Stomach (tissue), 4 donors: ENCODE results near the gene SPATA6L.

Experiments
- CTCF ChIP-seq, 7 experiments: fragments of 450-650 bp in 4 of 7; fragments of 200-600 bp in 3 of 7; sonication (generic) in 3 of 7; IDR thresholded peaks; one replicate each; pipeline ENCODE4 v1.5.1; 2016 to 2019; ENCODE audit warnings: antibody characterized with exemption in 7 of 7, control low read depth in 2 of 7, mild to moderate bottlenecking in 1 of 7
- EP300 ChIP-seq: sonication (generic); formaldehyde crosslinking; IDR thresholded peaks from one replicate; pipeline ENCODE4 v1.6.1; 2017; ENCODE audit warnings: antibody characterized with exemption
- POLR2AphosphoS5 ChIP-seq, 3 donors: sonication (generic); formaldehyde crosslinking; IDR thresholded peaks; one replicate each; pipeline ENCODE4 v1.6.1; 2016; ENCODE audit warnings: antibody characterized with exemption in 3 of 3

GRCh38 chr9:4706021-4706420 is 39.7 kb upstream of the SPATA6L start:
- TF ChIP-seq CTCF (IDR thresholded peaks at IDR 0.05) (no peak), EP300 (no peak), POLR2AphosphoS5 (IDR thresholded peaks at IDR 0.05) (no peak)
